ENCODE measurements around the gene PANK4. TPM values are rescaled to one million over a fixed set of nuclear protein-coding genes. Genes with fewer than 3 reads are reported as not detected.
A peak's percentile ranks its signal among the peaks of the same experiment; 100 is the strongest.

PANK4 gene
- total and polyA plus RNA-seq, 2 of the 8 experiments (the other 6 are each of a cell fraction or from before 2014, with no cell fraction given), result 20.1 to 29.7 TPM

GRCh38 chr1:2528966-2529783, 2.8 kb upstream of the PANK4 start (continued):
- TF ChIP-seq TEAD4 (IDR thresholded peaks at IDR 0.05; ENCODE audit: low read depth, low read length), result no peak
- TF ChIP-seq HDAC2 (IDR thresholded peaks at IDR 0.05; ENCODE audit: borderline replicate concordance in 1 of 2, low read depth in 2 of 2, low read length in 2 of 2), result peak in 1 of 2 experiments; percentile 71; a peak in 1 of 4 replicates
- no peak for TF ChIP-seq NRF1 (IDR thresholded peaks at IDR 0.05; ENCODE audit: low read depth, low read length)
- TF ChIP-seq E2F6 (IDR thresholded peaks at IDR 0.05), result 0 out of 2 replicates have a peak, but pooled peaks have one; percentile 36
- TF ChIP-seq TAF1 (IDR thresholded peaks at IDR 0.05; ENCODE audit: low read depth, low read length), result 0 out of 2 replicates have a peak, but pooled peaks have one; percentile 28
- peak; percentile 42 for TF ChIP-seq KDM4A (IDR thresholded peaks at IDR 0.05; ENCODE audit: low read depth, low read length, severe bottlenecking)

Data from H1 (cell line).